Esophagus muscularis mucosa (tissue), 3 donors: ENCODE measurements around the gene TBC1D22A.

Experiments used
- POLR2A ChIP-seq: fragments of 450-650 bp; IDR thresholded peaks from one replicate; pipeline ENCODE4 v1.6.1; 2017; ENCODE audit warnings: antibody characterized with exemption, moderate library complexity, mild to moderate bottlenecking, low read depth
- TF ChIP-seq, protein P1 (sequence below), 3 experiments: fragments of 200-600 bp in 2 of 3; fragments of 450-650 bp in 1 of 3; sonication (generic) in 2 of 3; IDR thresholded peaks; one replicate each; pipeline ENCODE4 v1.5.1; 2017 to 2019; ENCODE audit warnings: antibody characterized with exemption in 3 of 3, mild to moderate bottlenecking in 2 of 3, moderate library complexity in 1 of 3

DNA sequence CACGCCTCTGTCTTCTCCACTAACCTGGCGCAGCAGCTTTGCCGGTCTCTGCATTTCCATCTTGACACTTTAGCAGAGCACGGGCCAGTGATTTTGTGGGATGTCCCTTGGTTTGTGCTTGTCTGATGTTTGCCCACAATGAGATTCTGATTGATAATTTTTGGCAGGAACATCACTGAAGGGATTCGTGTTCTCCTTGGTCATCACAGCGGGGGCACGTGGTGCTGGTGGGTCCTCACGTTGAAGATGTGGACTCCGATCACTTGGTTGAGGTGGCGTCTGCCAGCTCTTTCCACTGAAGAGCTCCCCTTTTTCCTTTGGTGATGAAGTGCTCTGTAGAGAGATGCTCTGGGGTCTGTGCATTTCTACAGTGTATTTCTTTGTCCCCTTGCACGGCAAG lies 37.2 kb downstream of the TBC1D22A start:
- TF ChIP-seq, protein P1, sequence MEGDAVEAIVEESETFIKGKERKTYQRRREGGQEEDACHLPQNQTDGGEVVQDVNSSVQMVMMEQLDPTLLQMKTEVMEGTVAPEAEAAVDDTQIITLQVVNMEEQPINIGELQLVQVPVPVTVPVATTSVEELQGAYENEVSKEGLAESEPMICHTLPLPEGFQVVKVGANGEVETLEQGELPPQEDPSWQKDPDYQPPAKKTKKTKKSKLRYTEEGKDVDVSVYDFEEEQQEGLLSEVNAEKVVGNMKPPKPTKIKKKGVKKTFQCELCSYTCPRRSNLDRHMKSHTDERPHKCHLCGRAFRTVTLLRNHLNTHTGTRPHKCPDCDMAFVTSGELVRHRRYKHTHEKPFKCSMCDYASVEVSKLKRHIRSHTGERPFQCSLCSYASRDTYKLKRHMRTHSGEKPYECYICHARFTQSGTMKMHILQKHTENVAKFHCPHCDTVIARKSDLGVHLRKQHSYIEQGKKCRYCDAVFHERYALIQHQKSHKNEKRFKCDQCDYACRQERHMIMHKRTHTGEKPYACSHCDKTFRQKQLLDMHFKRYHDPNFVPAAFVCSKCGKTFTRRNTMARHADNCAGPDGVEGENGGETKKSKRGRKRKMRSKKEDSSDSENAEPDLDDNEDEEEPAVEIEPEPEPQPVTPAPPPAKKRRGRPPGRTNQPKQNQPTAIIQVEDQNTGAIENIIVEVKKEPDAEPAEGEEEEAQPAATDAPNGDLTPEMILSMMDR (IDR thresholded peaks at IDR 0.05) = no peak
- TF ChIP-seq POLR2A = no peak
